GM19043 (cell line): ENCODE measurements around the gene YIPF4.
A peak's percentile ranks its signal among the peaks of the same experiment; 100 is the strongest.
"Not testable (repeated sequence)": the region's sequence is repeated elsewhere in the genome, so short reads cannot be mapped to it uniquely, and the experiment has no call there.

Experiments used
- ATAC-seq: cut with Tn5 transposase; IDR thresholded peaks from one replicate; pipeline ENCODE4 v1.9.1; 2021; ENCODE audit warnings: low read depth; ENCODE audit not compliant: unreplicated experiment

YIPF4 gene

GRCh38 chr2:32284321-32284720, 6.6 kb downstream of the YIPF4 start:
- no peak for ATAC-seq

GRCh38 chr2:32289165-32289999, 11.7 kb downstream of the YIPF4 start:
- ATAC-seq, result no peak

GRCh38 chr2:32290000-32290339, 12.3 kb downstream of the YIPF4 start:
- ATAC-seq, result no peak

- ATAC-seq, result no peak
Observed at GRCh38 chr2:32291746-32292145, 14.0 kb downstream of the YIPF4 start.

GRCh38 chr2:32293493-32293892, 15.8 kb downstream of the YIPF4 start:
- ATAC-seq, result not testable (repeated sequence)

- not testable (repeated sequence) for ATAC-seq
Observed at GRCh38 chr2:32293966-32294562, 16.4 kb downstream of the YIPF4 start.

- ATAC-seq, result no peak
Observed at GRCh38 chr2:32310577-32310976, 32.9 kb downstream of the YIPF4 start.

- ATAC-seq, result no peak
Observed at GRCh38 chr2:32314886-32315285, 37.2 kb downstream of the YIPF4 start.

GRCh38 chr2:32328679-32329078, 51.0 kb downstream of the YIPF4 start:
- not testable (repeated sequence) for ATAC-seq

- ATAC-seq, result not testable (repeated sequence)
Observed at GRCh38 chr2:32329180-32329980, 51.7 kb downstream of the YIPF4 start.

- ATAC-seq, result no peak
Observed at GRCh38 chr2:32330136-32330535, 52.4 kb downstream of the YIPF4 start.

GRCh38 chr2:32342801-32343200, 65.1 kb downstream of the YIPF4 start:
- no peak for ATAC-seq

- ATAC-seq, result not testable (repeated sequence)
Observed at GRCh38 chr2:32350797-32351196, 73.1 kb downstream of the YIPF4 start.

GRCh38 chr2:32355976-32356680, 78.4 kb downstream of the YIPF4 start:
- ATAC-seq, result no peak

GRCh38 chr2:32356681-32357317, 79.1 kb downstream of the YIPF4 start, which contains the start of gene BIRC6:
TSS of gene BIRC6 (plus strand) at chr2:32357023. CDS start at chr2:32357162, 139 bp downstream.
- ATAC-seq, result peak; percentile 76

- peak; percentile 3 for ATAC-seq
Observed at GRCh38 chr2:32357318-32358110, 79.8 kb downstream of the YIPF4 start.

- no peak for ATAC-seq
Observed at GRCh38 chr2:32358111-32358482, 80.4 kb downstream of the YIPF4 start.

GRCh38 chr2:32360416-32360815, 82.7 kb downstream of the YIPF4 start:
- no peak for ATAC-seq

GRCh38 chr2:32362997-32363396, 85.3 kb downstream of the YIPF4 start:
- not testable (repeated sequence) for ATAC-seq
